HCT116 (cell line): ENCODE measurements around the gene HADH. TPM values are rescaled to one million over a fixed set of nuclear protein-coding genes. Genes with fewer than 3 reads are reported as not detected.

Experiments
- ATAC-seq: fragments of 200-7000 bp; cut with Tn5 transposase; 2 replicates; pipeline ENCODE4 v1.9.1; 2020; ENCODE audit warnings: mild to moderate bottlenecking, moderate library complexity
- BruUV-seq: library from RNA; stranded (reverse); fragments of 400-500 nt; replicated peaks from 2 replicates; lab custom pipeline; 2021; lab: Mats Ljungman, UMichigan
- CTCF ChIA-PET: fragments of 300-600 bp; sonication (Branson Sonifier 250); formaldehyde crosslinking; loops from one replicate; lab custom pipeline; 2021; ENCODE audit warnings: antibody characterized with exemption; lab: Charles Lee
- POLR2A ChIA-PET: fragments of 300-600, 350-600 bp; sonication (Branson Sonifier 250); formaldehyde crosslinking; loops from one replicate; lab custom pipeline; 2021; ENCODE audit warnings: antibody characterized with exemption; lab: Charles Lee
- RAD21 ChIA-PET, 2 experiments: fragments of 300-600 bp; sonication (Branson Sonifier 250); formaldehyde crosslinking; loops; one replicate each; lab custom pipeline; 2023; ENCODE audit warnings: low total read pairs in 2 of 2; ENCODE audit not compliant: uncharacterized antibody in 2 of 2, unreplicated experiment in 2 of 2, low non-redundant PET in 1 of 2; lab: Charles Lee
- DNase-seq: peaks from one replicate; pipeline ENCODE4 v3.0.0-alpha.2; 2010; ENCODE audit warnings: low read depth, low spot score
- H2AFZ ChIP-seq: fragments of 200-600 bp; shearing (Covaris generic), sonication (generic); 2 replicates; pipeline ENCODE4 v1.6.1; 2017; ENCODE audit warnings: low read depth, mixed run types, mixed read lengths, antibody characterized with exemption, low read length; ENCODE audit not compliant: poor library complexity, severe bottlenecking
- H3K27ac ChIP-seq: 2 replicates; pipeline ENCODE4 v1.5.1; 2012; ENCODE audit warnings: low read depth, low read length
- H3K27me3 ChIP-seq: fragments of 200-600 bp; sonication (generic); 2 replicates; pipeline ENCODE4 v1.6.1; 2016; ENCODE audit warnings: mixed run types, low read length, mixed read lengths; ENCODE audit not compliant: insufficient read depth
- H3K36me3 ChIP-seq, 2 experiments: fragments of 200-500 bp in 1 of 2; fragments of 200-600 bp in 1 of 2; sonication (Bioruptor generic) in 1 of 2; sonication (generic) in 1 of 2; 2 replicates each; pipeline versions ENCODE4 v1.5.1 to v1.6.1; 2014 to 2016; ENCODE audit warnings: low read length in 2 of 2, inconsistent platforms in 1 of 2, mixed read lengths in 1 of 2, mixed run types in 1 of 2; ENCODE audit not compliant: insufficient read depth in 2 of 2, control insufficient read depth in 1 of 2
- H3K4me1 ChIP-seq, 2 experiments: fragments of 200-600 bp in 1 of 2; sonication (generic) in 1 of 2; 2 replicates each; pipeline versions ENCODE4 v1.5.1 to v1.6.1; 2012 to 2017; ENCODE audit warnings: low read length in 2 of 2, inconsistent platforms in 1 of 2, mild to moderate bottlenecking in 1 of 2, mixed read lengths in 1 of 2, mixed run types in 1 of 2, moderate library complexity in 1 of 2; ENCODE audit not compliant: insufficient read depth in 2 of 2, control insufficient read depth in 1 of 2
- H3K4me2 ChIP-seq: fragments of 200-600 bp; sonication (generic); 2 replicates; pipeline ENCODE4 v1.6.1; 2017; ENCODE audit warnings: mixed run types, low read length, mixed read lengths
- H3K4me3 ChIP-seq, 2 experiments: fragments of 200-600 bp in 1 of 2; sonication (generic) in 1 of 2; replicated peaks in 1 of 2; 2 replicates each; pipeline ENCODE4 v1.5.1; 2011 to 2016; ENCODE audit warnings: low read length in 2 of 2, control low read depth in 1 of 2, low read depth in 1 of 2, mild to moderate bottlenecking in 1 of 2, mixed read lengths in 1 of 2, mixed run types in 1 of 2
- H3K79me2 ChIP-seq: fragments of 200-600 bp; sonication (generic); 2 replicates; pipeline ENCODE4 v1.6.1; 2017; ENCODE audit warnings: mild to moderate bottlenecking, mixed run types, low read length, moderate library complexity, mixed read lengths; ENCODE audit not compliant: insufficient read depth
- H3K9ac ChIP-seq: fragments of 200-600 bp; sonication (generic); 2 replicates; pipeline ENCODE4 v1.6.1; 2016; ENCODE audit warnings: low read length, mixed read lengths
- H3K9me2 ChIP-seq: fragments of 200-600 bp; sonication (generic), shearing (Covaris generic); 2 replicates; pipeline ENCODE4 v1.6.1; 2017; ENCODE audit warnings: mixed run types, mild to moderate bottlenecking, moderate library complexity; ENCODE audit not compliant: insufficient read depth
- H3K9me3 ChIP-seq, 2 experiments: fragments of 200-500 bp in 1 of 2; fragments of 200-600 bp in 1 of 2; sonication (Bioruptor generic) in 1 of 2; sonication (generic) in 1 of 2; 2 replicates each; pipeline ENCODE4 v1.6.1; 2014 to 2017; ENCODE audit warnings: low read length in 2 of 2, mixed read lengths in 2 of 2, inconsistent platforms in 1 of 2, low read depth in 1 of 2, mild to moderate bottlenecking in 1 of 2, mixed run types in 1 of 2, moderate library complexity in 1 of 2; ENCODE audit not compliant: control insufficient read depth in 1 of 2, insufficient read depth in 1 of 2
- H4K20me1 ChIP-seq: fragments of 200-600 bp; sonication (generic), shearing (Covaris generic); 2 replicates; pipeline ENCODE4 v1.6.1; 2017; ENCODE audit warnings: mixed run types, mild to moderate bottlenecking, moderate library complexity; ENCODE audit not compliant: insufficient read depth
- ATF3 ChIP-seq: IDR thresholded peaks from 2 replicates; pipeline ENCODE4 v1.6.1; 2012
- CBX3 ChIP-seq: IDR thresholded peaks from 2 replicates; pipeline ENCODE4 v1.6.1; 2012; ENCODE audit warnings: low read depth
- CEBPB ChIP-seq: IDR thresholded peaks from 2 replicates; pipeline ENCODE4 v1.6.1; 2012; ENCODE audit warnings: low read depth
- CTCF ChIP-seq, 3 experiments: fragments of 200-600 bp in 1 of 3; sonication (generic) in 1 of 3; IDR thresholded peaks in 2 of 3; conservative IDR thresholded peaks in 1 of 3; 2 replicates each; pipeline ENCODE4 v1.5.1; 2012 to 2017; ENCODE audit warnings: low read depth in 2 of 3, low read length in 2 of 3, antibody characterized with exemption in 1 of 3, borderline replicate concordance in 1 of 3, control low read depth in 1 of 3, mild to moderate bottlenecking in 1 of 3, mixed read lengths in 1 of 3, mixed run types in 1 of 3, moderate library complexity in 1 of 3; ENCODE audit not compliant: insufficient read depth in 1 of 3
- EGR1 ChIP-seq: IDR thresholded peaks from 2 replicates; pipeline ENCODE4 v1.6.1; 2012; ENCODE audit warnings: low read depth
- EZH2phosphoT487 ChIP-seq: fragments of 200-600 bp; IDR thresholded peaks from 2 replicates; pipeline ENCODE4 v1.6.1; 2018; ENCODE audit warnings: antibody characterized with exemption, borderline replicate concordance
- FOSL1 ChIP-seq: IDR thresholded peaks from 2 replicates; pipeline ENCODE4 v1.6.1; 2012; ENCODE audit warnings: low read depth
- JUND ChIP-seq: IDR thresholded peaks from 2 replicates; pipeline ENCODE4 v1.6.1; 2012
- POLR2A ChIP-seq: IDR thresholded peaks from 2 replicates; pipeline ENCODE4 v1.7.0; 2011; ENCODE audit warnings: borderline replicate concordance; ENCODE audit not compliant: insufficient read depth, insufficient read length; ENCODE audit errors: extremely low read depth
- POLR2AphosphoS5 ChIP-seq: IDR thresholded peaks from 2 replicates; pipeline ENCODE4 v1.6.1; 2011; ENCODE audit warnings: mild to moderate bottlenecking, low read depth, low read length, moderate library complexity
- RAD21 ChIP-seq: IDR thresholded peaks from 2 replicates; pipeline ENCODE4 v1.6.1; 2012; ENCODE audit warnings: low read depth, mild to moderate bottlenecking
- REST ChIP-seq: IDR thresholded peaks from 2 replicates; pipeline ENCODE4 v1.6.1; 2012; ENCODE audit warnings: low read depth
- SIN3A ChIP-seq: IDR thresholded peaks from 2 replicates; pipeline ENCODE4 v1.6.1; 2012; ENCODE audit warnings: low read depth
- SP1 ChIP-seq: IDR thresholded peaks from 2 replicates; pipeline ENCODE4 v1.6.1; 2012; ENCODE audit warnings: low read depth
- SRF ChIP-seq: IDR thresholded peaks from 2 replicates; pipeline ENCODE4 v1.6.1; 2012; ENCODE audit warnings: low read depth
- YY1 ChIP-seq: IDR thresholded peaks from 2 replicates; pipeline ENCODE4 v1.6.1; 2011; ENCODE audit warnings: low read length, low read depth, moderate library complexity, mild to moderate bottlenecking; ENCODE audit not compliant: insufficient replicate concordance; ENCODE audit errors: extremely low read depth
- ZFX ChIP-seq: fragments of 450-650 bp; IDR thresholded peaks from 2 replicates; pipeline ENCODE4 v1.6.1; 2017
- ZNF274 ChIP-seq: fragments of 200-500 bp; sonication (Bioruptor generic); IDR thresholded peaks from 2 replicates; pipeline ENCODE4 v1.6.1; 2014; ENCODE audit warnings: mild to moderate bottlenecking, low read depth, low read length, inconsistent platforms
- intact Hi-C: fragments of 100-400 bp; cut with micrococcal nuclease; formaldehyde crosslinking; loops from 2 replicates; pipeline ENCODE4 v1.10.0; 2022
- total RNA-seq: library from RNA; stranded (reverse); gene quantifications from one replicate; pipeline ENCODE4 v1.2.1, GENCODE V29; 2021; ENCODE audit not compliant: unreplicated experiment

The HADH gene
- total RNA-seq, 1 experiment from 2014 or later = 30.2 TPM

- POLR2A ChIA-PET = no interaction called here
- no peak for ATAC-seq
Observed at GRCh38 chr4:107997794-107998193, 8.1 kb downstream of the HADH start.

More at GRCh38 chr4:107997794-107998193, 8.1 kb downstream of the HADH start:
- Histone ChIP-seq H3K4me1 (no peaks in the 10 kb centered on the region), H3K4me2 (no peak overlapping the region), H3K27me3 (no peaks in the 10 kb centered on the region), H3K79me2 (peaks cover 33% of the 10 kb centered on the region), H3K9me2 (no peaks in the 10 kb centered on the region), H3K27ac (no peak overlapping the region), H2AFZ (no peak overlapping the region), H3K9me3 (no peaks in the 10 kb centered on the region), H3K4me3 (no peak overlapping the region), H4K20me1 (peaks cover 5% of the 10 kb centered on the region; the same call in 1 of the 2 replicates), H3K9ac (no peak overlapping the region), H3K36me3 (no peaks in the 10 kb centered on the region)
- intact Hi-C loops = no loop called here
- CTCF ChIA-PET = no interaction called here
- DNase-seq = no peak
- TF ChIP-seq POLR2AphosphoS5 = no peak
- TF ChIP-seq RAD21 = no peak
- no peak for TF ChIP-seq SIN3A
- no peak for TF ChIP-seq ZFX
- no peak for TF ChIP-seq REST
- TF ChIP-seq YY1 = no peak
- no peak for TF ChIP-seq CEBPB
- TF ChIP-seq CTCF (IDR thresholded peaks at IDR 0.05 in 2 of 3, conservative IDR thresholded peaks at IDR 0.05 in 1 of 3; ENCODE audit: borderline replicate concordance in 1 of 3, insufficient read depth in 1 of 3, low read depth in 2 of 3, low read length in 2 of 3) = no peak
- TF ChIP-seq POLR2A = no peak
- TF ChIP-seq FOSL1 = no peak
- TF ChIP-seq JUND = no peak
- TF ChIP-seq SRF = no peak
- TF ChIP-seq CBX3 = no peak
- no peak for TF ChIP-seq SP1
- TF ChIP-seq EGR1 = no peak
- TF ChIP-seq ZNF274 = no peak
- TF ChIP-seq ATF3 = no peak
- no peak for TF ChIP-seq EZH2phosphoT487
- RAD21 ChIA-PET = no interaction called here
- no TSS peak for BruUV-seq
